Measurements from ENCODE around the gene DDX3Y.

GRCh38 chrY:12904618-12905516, at the start of gene DDX3Y:
- TF ChIP-seq TAF1 (IDR thresholded peaks at IDR 0.05; ENCODE audit: borderline replicate concordance, low read depth, low read length) (no peak), CTCF (IDR thresholded peaks at IDR 0.05 in 2 of 3, conservative IDR thresholded peaks at IDR 0.05 in 1 of 3; ENCODE audit: control insufficient read depth in 2 of 3, extremely low read depth in 1 of 3, insufficient read depth in 1 of 3, low read depth in 3 of 3, low read length in 3 of 3) (no peak), JUNB (IDR thresholded peaks at IDR 0.05) (no peak), CHD2 (IDR thresholded peaks at IDR 0.05; ENCODE audit: borderline replicate concordance, low read depth, low read length) (no peak), FOS (IDR thresholded peaks at IDR 0.05; ENCODE audit: borderline replicate concordance, extremely low read depth, insufficient read length) (no peak), ZNF274 (IDR thresholded peaks at IDR 0.05; ENCODE audit: insufficient read depth, insufficient read length) (no peak), POLR2AphosphoS5 (IDR thresholded peaks at IDR 0.05; ENCODE audit: low read length) (no peak), STAT1 (conservative IDR thresholded peaks at IDR 0.05) (no peak), SP1 (IDR thresholded peaks at IDR 0.05; ENCODE audit: low read depth, low read length) (no peak), SMC3 (IDR thresholded peaks at IDR 0.05; ENCODE audit: borderline replicate concordance, low read length) (no peak), POLR2A (IDR thresholded peaks at IDR 0.05; ENCODE audit: low read depth, low read length) (no peak), ATF2 (IDR thresholded peaks at IDR 0.05; ENCODE audit: low read length) (no peak)

Data from GM12878 (cell line).